ENCODE data around the gene MED16.

The MED16 gene

DNA sequence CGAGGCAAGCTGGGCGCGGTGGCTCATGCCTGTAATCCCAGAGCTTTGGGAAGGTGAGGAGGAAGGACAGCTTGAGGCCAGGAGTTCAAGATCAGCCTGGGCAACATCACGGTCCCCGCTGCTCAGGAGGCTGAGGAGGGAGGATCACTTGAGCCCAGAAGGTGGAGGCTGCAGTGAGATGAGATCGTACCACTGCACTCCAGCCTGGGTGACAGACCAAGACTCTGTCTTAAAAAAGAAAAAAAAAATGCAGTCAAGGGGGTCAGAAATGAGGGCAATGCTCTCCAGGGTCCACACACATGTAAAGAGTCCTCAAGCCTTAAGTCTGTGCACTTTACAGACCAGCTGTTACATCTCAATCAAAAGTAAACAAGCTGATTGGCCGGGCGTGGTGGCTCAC is 11.6 kb upstream of the MED16 start:
- no peak for DNase-seq

DNA sequence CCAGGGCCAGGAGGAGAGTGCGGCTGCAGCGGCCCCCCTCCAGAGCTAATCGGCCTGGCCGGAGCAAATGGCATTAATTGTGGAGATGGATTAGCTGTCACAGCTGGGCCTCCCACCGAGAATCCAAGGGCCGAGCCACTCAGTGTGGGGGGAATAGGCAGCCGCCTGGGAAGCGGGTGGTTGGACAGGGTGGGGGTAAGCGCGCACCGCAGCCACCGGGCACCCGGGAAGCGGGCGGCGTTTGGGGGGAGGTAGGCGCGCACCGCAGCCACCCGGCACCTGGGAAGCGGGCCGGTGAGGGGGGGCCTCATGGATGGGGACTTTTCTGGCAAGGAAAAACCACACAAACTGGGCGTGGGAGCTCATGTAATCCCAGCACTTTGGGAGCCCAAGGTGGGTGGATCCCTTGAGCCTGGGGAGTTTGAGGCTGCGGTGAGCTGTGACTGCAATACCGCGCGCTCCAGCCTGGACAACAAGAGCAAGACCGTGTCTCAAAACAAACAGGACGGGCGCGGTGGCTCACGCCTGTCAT is 10.3 kb upstream of the MED16 start:
- DNase-seq: no peak

DNA sequence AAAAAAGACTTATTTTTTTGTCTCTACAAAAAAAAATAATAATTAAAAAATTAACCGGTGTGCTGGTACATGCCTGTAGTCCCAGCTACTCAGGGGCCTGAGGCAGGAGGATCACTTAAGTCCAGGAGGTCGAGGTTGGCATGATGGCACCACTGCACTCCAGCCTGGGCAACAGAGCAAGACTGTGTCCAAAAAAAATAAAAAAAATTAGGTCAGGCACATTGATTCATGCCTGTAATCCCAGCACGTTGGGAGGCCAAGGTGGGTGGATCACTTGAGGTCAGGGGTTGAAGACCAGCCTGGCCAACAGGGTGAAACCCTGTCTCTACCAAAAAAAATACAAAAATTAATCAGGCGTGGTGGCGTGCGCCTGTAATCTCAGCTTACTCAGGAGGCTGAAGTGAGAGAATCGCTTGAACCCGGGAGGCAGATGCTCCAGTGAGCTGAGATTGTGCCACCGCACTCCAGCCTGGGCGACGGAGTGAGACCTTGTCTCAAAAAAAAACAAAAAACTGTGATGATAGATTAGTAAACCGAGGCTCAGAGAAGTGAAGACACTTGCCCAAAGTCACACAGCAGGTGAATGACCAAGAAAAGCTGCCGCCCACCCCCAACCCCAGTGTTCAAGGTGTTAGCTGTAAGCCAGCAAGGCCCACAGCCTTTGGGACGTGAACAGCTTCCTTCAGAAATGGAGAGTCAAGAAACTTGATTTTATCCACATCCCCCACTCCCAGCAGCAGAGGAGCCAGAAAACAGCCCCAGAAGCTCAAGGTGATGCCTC is 9.6 kb upstream of the MED16 start:
- DNase-seq: no peak

DNA sequence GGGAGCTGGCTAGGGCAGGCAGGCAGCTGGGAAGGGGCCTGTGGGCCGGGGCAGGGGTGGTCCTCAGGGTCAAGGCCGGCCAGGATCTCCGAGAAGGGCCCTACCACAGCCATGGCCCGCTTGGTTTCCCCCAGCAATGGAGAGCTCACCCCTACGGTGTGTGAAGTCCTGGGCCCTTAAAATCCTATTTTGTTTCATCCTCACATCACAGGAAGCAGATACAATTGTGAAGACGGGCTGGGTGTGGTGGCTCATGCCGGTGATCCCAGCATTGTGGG is 9.0 kb upstream of the MED16 start:
- DNase-seq: no peak

DNA sequence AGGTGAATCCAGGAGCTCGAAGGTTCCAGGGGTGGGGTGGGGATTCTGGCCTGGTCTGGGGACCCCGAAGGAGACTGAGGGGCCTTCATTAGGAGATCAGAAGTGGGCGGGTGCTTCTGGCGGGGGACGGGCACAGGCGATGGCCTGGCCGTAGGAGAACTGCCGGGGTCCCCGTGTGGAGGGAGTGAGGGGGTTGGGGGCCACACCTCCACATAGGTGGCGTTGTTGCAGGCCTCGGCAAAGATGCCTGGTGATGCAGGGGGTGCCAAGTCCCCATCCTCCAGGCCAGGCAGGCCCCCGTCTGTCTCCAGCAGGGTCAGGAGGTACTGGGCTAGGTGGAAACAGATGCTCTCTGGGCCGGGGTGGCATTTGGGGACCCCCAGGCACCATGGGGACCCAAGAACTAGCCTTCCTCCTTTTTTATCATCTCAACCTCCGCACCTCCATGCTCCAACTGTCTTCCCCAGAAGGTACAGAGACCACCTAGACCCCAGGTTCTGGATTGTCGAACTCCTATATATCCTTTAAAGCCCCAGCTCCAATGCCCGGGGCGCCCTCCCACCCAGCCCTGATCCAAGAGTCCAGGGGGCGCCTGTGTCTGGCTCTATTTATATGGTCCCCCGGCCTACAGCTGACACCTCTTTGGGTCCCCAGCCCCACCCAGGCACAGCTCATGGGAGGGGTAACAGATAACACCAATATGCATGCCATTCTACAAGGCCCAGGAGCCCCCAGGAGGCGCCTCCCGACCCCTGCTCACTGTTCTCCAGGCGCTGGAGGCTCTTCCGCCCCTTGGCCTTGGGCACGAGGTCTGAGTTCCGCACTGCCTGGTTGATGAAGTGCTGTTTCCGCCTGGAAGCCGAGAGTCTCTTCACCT is 8.5 kb upstream of the MED16 start:
- DNase-seq: no peak

DNA sequence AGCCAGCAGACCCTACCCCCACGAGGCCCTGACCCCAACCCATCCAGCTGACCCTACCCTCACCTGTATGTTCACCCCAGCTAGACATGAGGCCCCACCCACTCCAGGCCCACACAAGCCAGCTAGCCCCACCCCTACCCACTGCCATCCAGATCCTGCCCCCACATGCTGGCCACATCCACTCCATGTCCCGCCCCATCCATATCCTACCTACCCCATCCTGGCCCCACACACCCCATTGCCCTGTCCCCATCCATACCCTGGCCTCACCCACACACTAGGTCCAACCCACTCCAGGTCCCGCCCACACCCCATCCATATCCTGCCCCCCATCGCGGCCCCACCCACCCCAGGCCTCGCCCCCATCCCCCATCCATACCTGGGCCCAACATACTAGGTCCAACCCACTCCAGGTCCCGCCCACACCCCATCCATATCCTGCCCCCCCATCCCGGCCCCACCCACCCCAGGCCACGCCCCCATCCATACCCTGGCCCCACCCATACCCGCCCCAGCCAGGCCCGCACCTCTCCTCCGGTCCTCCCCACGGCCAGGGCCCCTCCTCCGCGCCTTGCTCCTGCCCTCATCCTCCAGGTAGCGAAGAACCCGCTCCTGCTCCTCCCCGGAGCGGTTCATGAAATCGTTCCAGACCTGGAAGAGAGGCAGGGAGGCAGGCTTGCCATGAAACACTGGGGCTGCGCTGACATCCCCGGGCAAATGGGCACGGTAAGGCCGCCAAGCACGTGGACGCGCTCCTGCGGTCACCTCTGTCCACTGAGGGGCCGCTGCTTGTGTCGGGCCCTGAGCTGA is 7.5 kb upstream of the MED16 start:
- peak; percentile 54 for DNase-seq

DNA sequence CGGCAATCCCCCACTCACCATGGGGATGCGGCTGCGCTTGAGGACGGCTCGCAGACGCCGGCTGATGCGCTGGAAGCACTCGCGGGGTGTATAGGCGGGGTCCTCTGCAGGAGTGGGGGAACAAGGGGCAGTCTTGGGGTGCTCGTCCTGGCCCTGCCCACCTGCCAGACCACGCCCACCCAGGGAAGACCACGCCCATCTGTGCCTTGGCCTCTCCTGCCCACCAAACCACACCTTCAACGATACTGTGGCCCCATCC is 7.0 kb upstream of the MED16 start:
- no peak for DNase-seq

DNA sequence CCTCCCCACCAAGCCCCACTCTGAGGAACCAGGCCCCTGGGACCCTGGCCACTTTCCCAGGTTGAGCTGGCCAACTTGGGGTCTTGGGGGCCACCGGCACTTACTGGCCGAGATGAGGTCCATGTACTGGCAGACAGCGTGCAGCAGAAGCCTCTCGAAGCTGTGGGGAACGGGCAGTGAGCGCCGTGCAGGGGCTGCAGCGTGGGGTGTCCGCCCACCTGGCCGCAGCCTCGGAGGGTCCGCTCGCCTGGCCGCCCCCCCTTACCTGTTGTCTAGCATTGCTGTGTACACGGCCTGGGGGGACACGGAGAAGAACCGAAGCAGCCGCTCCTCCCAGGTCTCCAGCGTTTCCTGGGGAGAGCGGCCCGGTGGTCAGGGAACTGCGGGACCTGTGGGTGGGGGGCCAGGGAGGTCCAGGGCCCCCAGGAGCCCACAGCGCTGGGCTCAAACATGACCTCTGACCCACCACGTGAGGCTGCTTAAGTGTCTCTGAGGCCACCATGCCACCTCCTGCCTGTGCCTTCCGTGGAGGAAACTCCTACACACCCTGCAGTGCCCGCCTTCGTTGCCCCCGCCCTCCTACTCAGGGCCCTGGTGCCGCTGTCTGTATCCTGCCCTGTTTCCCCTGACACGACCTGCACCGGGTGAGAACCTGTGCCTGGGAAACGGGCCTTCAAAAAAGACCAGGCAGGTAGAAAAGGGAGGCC is 6.5 kb upstream of the MED16 start:
- DNase-seq: no peak

DNA sequence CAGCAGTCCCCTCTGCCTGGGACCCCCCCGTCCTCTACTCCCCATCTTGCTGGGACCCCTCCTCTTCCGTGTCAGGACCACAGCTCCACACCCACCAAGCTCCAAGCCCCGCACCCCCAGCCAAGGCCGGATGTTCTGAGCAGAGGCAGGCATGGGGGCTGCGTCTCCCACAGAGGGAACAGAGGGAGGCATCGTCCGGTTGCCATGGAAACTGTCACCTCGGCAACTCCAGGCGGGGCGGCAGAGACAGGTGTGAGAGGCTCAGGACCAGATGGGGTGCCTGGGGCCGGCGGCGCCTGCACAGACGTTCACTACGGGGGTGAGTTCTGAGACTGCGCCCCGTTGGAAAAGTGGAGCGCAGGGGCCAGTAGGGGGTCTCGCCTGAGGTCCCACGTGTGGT is 5.7 kb upstream of the MED16 start:
- DNase-seq: peak; percentile 59

DNA sequence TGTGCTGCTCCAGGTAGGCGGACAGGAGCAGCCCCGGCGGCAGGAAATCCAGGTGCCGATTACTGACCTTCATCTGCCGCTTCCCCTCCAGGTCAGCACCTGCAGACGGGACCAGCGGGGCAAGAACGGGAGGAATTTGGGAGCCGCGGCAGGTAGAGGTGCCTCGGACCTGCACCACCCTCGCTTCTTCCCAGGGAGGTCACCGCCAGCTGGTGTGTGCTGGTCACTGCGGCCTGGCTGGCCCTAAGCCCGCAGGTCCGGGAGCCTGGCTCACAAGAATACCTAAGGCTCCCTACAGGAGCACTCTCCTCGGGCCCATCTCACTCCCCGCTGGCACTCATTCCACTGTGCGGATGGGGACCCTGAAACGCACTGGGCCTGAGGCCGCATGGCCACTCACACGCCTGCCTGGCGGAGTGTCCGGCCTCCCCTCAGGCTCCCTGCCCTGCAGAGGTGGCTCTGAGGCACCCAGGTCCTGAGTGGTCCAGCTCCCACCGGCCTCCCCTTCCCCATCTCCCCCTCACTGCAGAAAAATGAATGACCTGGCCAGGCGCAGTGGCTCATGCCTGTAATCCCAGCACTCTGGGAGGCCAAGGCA is 4.6 kb upstream of the MED16 start:
- no peak for DNase-seq

DNA sequence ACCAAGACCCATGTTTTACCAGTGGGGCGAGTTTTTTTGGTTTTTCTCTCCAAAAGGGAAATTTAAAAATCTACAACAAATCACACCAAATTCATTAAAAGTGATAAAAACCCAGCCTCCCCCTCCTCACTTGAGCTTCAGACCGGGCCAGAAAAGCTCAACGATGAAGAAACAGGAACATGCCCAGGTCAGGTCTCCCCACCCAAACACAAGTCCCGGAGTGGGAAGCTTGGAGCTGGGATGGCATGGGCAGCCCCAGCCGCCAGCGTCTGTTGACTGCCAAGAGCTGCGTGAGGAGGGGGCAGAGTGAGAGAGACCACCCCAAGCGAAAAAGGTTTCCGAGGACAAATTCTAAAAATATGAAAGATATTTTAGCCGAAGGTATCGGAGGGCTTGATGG is 4.0 kb upstream of the MED16 start:
- no peak for DNase-seq

DNA sequence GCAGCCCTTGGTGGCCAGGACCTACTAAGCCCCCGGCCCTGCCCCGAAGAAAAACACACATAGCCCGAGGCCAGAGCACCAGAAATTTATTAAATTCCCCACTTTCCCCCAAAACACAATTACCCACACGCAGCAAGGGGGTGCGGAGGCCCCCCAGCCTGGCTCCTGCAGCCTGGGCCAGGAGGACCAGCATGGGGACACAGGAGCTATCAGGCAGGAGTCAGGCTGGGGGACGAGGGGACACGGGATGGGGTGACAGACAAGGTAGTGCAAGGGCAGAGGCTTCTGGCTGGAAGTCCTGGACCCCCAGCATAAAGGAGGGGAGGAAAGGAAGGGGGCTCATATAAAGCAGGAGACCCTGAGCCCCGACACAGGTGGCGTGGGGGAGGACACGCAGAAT is 3.4 kb upstream of the MED16 start:
- DNase-seq: no peak

DNA sequence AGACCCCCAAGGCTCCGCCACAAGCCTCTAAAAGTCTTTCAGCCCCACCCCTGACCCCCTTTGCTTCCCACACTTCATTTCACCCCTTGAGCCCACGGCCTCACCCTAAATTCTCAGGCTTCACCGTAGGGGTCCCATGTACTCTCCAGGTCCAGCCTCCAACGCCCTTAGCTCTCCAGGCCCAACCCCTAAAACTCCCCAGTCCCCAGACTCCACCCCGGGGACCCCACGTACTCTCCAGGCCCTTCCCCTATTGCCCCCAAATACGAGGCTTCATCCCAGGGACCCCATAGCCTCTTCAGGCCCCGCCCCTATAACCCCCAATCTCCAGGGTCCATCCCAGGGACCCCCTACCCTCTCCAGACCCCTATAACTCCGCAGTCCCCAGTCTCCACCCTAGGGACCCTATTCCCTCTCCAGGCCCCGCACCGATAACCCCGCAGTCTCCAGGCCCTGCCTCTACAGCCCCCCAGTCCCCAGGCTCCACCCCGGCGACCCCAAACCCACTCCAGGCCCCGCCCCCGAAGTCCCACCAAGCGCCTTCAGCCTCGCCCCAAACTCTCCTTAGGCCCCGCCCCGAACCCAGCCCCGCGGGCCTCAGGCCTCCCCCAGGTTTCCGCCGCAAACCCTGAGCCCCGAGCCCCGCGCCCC is 619 bp downstream of the MED16 start:
- DNase-seq: no peak

DNA sequence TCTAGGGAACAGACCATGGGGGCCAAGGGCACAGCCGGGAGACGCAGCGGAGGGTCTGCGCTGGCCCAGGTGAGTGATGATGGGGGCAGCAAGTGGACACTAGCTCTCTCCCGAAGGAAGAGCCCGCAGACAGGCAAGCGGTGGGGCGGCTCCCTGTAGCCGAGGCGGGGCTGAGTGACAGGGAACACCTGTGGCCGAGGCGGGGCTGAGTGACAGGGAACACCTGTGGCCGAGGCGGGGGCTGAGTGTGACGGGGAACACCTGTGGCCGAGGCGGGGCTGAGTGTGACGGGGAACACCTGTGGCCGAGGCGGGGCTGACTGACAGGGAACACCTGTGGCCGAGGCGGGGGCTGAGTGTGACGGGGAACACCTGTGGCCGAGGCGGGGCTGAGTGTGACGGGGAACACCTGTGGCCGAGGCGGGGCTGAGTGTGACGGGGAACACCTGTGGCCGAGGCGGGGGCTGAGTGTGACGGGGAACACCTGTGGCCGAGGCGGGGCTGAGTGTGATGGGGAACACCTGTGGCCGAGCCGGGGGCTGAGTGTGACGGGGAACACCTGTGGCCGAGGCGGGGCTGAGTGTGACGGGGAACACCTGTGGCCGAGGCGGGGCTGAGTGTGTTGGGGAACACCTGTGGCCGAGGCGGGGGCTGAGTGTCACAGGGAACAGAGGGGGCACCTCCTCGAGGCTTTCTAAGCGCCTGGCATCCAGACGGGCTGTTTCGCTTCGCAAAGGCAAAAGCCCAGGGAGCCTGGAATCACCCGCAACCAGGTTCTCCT is 1.4 kb downstream of the MED16 start:
- DNase-seq: peak; percentile 35

DNA sequence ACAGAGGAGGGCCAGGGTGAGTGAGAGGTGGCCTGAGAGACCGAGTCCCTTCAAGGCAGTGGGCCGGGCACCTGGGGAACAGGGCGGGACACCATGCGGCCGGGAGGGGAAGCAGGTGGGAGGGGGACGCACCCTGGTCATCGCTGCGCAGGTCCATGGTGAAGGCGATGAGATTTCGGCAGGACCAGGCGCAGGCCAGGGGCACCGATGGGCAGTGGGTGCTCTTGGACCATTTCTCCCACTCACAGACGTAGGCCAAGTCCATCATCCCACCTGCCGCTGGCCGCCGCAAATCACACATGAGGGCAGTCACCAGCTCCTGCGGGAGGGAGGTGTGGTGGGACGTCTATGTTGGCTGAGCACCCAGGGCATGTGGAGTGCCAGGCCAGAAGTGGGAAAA is 2.2 kb downstream of the MED16 start:
- no peak for DNase-seq

DNA sequence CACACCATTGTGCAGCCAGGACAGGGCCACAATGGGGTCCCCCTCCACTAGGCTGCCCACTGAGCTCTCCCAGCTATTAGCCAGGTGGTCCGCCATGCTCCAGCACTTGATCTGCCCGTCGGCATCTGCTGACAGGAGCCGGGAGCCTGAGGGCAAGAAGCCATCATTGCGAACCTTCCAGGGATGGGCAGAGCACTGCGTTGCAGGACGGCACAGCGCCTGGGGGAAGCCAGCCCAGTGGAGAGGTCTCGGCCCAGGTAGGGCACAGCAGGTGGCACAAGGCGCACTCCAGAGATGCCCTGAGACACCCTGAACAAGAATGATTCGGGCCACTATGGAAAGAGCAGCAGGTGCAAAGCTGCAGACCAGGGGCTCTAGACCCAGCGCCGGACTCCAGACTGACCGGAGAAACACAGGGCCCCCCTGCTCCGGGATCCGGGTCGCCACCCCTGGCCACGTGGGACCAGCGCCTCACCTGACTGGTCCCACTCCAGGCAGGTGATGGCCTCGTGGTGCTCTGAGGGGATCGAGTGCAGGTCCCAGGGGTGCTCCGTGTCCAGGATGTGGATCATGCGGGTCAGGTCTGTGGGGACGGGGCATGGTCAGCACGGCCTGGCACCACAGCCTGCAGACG is 3.2 kb downstream of the MED16 start:
- no peak for DNase-seq

DNA sequence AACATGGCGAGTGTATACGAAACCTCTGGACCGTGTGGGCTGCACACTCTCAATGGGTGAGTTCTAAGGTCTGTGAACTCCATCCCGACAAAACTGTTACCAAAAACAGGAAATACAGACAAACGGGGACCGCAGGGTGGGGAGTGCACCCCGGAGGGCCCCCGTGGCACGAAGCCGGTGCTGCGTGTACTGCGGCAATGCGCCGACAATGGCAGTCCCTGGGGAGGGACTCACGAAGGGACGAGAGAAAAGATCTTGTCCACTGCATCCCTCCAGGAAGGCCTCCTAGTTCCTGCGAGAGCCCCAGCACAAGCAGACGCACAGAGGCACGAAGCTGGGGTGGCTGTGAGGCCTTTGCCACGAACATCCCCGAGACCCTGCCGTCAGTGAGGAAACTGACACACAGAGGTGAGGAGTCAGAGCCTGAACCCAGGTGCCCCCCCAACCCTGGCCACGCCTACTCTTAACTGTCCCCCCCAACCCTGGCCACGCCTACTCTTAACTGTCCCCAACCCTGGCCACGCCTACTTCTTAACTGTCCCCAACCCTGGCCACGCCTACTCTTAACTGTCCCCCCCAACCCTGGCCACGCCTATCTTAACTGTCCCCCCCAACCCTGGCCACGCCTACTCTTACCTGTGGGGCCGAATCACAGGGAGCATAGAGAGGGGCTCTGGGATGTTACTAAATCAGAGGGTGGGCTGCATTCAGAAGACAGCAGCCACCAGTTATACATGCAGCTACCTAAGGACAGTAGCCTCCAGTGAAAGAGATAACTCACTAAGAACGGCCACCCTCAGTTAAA is 4.2 kb downstream of the MED16 start:
- peak; percentile 71 for DNase-seq

DNA sequence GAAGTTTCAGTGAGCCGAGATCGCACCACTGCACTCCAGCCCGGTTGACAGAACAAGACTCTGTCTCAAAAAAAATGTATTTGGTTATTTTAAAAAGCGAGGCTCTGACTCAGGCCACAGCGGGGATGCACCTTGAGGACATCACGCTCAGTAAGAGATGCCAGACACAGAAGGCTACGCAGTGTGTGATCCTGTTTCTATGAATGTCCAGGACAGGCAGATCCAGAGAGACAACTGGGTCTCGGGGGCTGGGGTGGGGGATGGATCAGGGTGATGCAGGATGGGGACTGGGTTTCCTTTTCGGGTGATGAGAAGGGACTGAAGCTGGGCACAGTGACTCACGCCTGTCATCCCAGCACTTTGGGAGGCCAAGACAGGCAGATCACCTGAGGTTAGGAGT is 5.4 kb downstream of the MED16 start:
- DNase-seq: no peak

DNA sequence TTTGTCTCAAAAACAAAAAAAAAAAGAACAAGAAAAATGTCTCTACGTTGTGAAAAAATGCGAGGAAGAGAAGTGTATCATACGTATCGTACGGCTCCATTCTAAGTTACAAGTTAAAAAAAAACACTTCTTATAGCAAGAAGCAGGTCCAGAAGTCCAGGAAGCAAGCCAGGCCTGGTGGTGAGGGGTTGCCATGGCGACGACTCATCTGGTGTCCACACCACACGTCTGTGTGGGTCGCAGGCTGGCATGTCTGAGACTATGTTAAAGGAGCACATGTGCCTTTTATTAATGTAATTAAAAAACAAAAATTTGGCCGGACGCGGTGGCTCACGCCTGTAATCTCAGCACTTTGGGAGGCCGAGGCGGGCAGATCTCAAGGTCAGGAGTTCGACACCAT is 5.9 kb downstream of the MED16 start:
- no peak for DNase-seq
